HepG2 (cell line): ENCODE results near the gene PRSS3. TPM values are rescaled to one million over a fixed set of nuclear protein-coding genes. Genes with fewer than 3 reads are reported as not detected.
A peak's percentile ranks its signal among the peaks of the same experiment; 100 is the strongest.

Source experiments
- AFF4 ChIP-seq: sonication (generic); formaldehyde crosslinking; IDR thresholded peaks from 2 replicates; pipeline ENCODE4 v1.4.0; 2020; ENCODE audit warnings: missing genetic modification reagents
- EED ChIP-seq: sonication (generic); formaldehyde crosslinking; IDR thresholded peaks from 2 replicates; pipeline ENCODE4 v1.5.0; 2020; ENCODE audit warnings: mild to moderate bottlenecking, missing genetic modification reagents
- GPBP1L1 ChIP-seq: sonication (generic); formaldehyde crosslinking; IDR thresholded peaks from 2 replicates; pipeline ENCODE4 v1.5.0; 2020; ENCODE audit warnings: mild to moderate bottlenecking, missing genetic modification reagents
- HNF1A ChIP-seq, 2 experiments: sonication (generic) in 1 of 2; formaldehyde crosslinking in 1 of 2; IDR thresholded peaks; 2 replicates each; pipeline versions ENCODE4 v1.4.0 to v1.6.1; 2016 to 2020; ENCODE audit warnings: borderline replicate concordance in 1 of 2, low read depth in 1 of 2, mild to moderate bottlenecking in 1 of 2, missing genetic modification reagents in 1 of 2
- KMT2B ChIP-seq: IDR thresholded peaks from 2 replicates; pipeline ENCODE4 v1.6.1; 2016; ENCODE audit warnings: missing genetic modification reagents, missing compliant biosample characterization
- MTERF4 ChIP-seq: sonication (generic); formaldehyde crosslinking; IDR thresholded peaks from 2 replicates; pipeline ENCODE4 v1.8.0; 2023; ENCODE audit warnings: mild to moderate bottlenecking, missing genetic modification reagents
- NKX3-1 ChIP-seq: sonication (generic); formaldehyde crosslinking; IDR thresholded peaks from 2 replicates; pipeline ENCODE4 v1.5.0; 2020; ENCODE audit warnings: missing genetic modification reagents
- POLR2G ChIP-seq: fragments of 200-400 bp; formaldehyde crosslinking; IDR thresholded peaks from 2 replicates; pipeline ENCODE4 v1.6.1; 2018; ENCODE audit warnings: mild to moderate bottlenecking, low read depth, low read length, moderate library complexity
- SMYD3 ChIP-seq: sonication (generic); formaldehyde crosslinking; IDR thresholded peaks from 2 replicates; pipeline ENCODE4 v1.8.1; 2023; ENCODE audit warnings: mild to moderate bottlenecking, missing genetic modification reagents
- ZMYM4 ChIP-seq: sonication (generic); formaldehyde crosslinking; IDR thresholded peaks from 2 replicates; pipeline ENCODE4 v1.8.1; 2023; ENCODE audit warnings: mild to moderate bottlenecking, missing genetic modification reagents
- ZNF101 ChIP-seq: sonication (generic); formaldehyde crosslinking; IDR thresholded peaks from 2 replicates; pipeline ENCODE4 v1.4.0; 2020; ENCODE audit warnings: mild to moderate bottlenecking, low read depth, missing genetic modification reagents, borderline replicate concordance
- ZNF138 ChIP-seq: sonication (generic); formaldehyde crosslinking; IDR thresholded peaks from 2 replicates; pipeline ENCODE4 v1.5.0; 2020; ENCODE audit warnings: mild to moderate bottlenecking, low read depth, missing genetic modification reagents
- ZNF317 ChIP-seq: sonication (generic); formaldehyde crosslinking; IDR thresholded peaks from 2 replicates; pipeline ENCODE4 v1.5.0; 2020; ENCODE audit warnings: mild to moderate bottlenecking, missing genetic modification reagents
- ZNF382 ChIP-seq: sonication (generic); formaldehyde crosslinking; IDR thresholded peaks from 2 replicates; pipeline ENCODE4 v1.5.0; 2020; ENCODE audit warnings: missing genetic modification reagents, mild to moderate bottlenecking, borderline replicate concordance
- ZNF747 ChIP-seq: sonication (generic); formaldehyde crosslinking; IDR thresholded peaks from 2 replicates; pipeline ENCODE4 v1.8.1; 2023; ENCODE audit warnings: missing genetic modification reagents, mild to moderate bottlenecking, borderline replicate concordance
- ZNF782 ChIP-seq: sonication (generic); formaldehyde crosslinking; IDR thresholded peaks from 2 replicates; pipeline ENCODE4 v1.4.0; 2020; ENCODE audit warnings: missing genetic modification reagents, mild to moderate bottlenecking, borderline replicate concordance
- ZNF792 ChIP-seq: IDR thresholded peaks from 2 replicates; pipeline ENCODE4 v1.6.1; 2016
- ZSCAN12 ChIP-seq: sonication (generic); formaldehyde crosslinking; IDR thresholded peaks from 2 replicates; pipeline ENCODE4 v1.9.0; 2021; ENCODE audit warnings: mild to moderate bottlenecking, missing genetic modification reagents
- polyA plus RNA-seq, 8 experiments: library from polyadenylated mRNA; depleted of rRNA in 3 of 8; stranded (reverse) in 7 of 8; unstranded in 1 of 8; fragments of >200 nt; fragmentation: Illumina TruSeq in 4 of 8; extraction: Trizol in 4 of 8; gene quantifications; 2 replicates each; pipeline versions ENCODE4 v1.2.1 to v1.2.3, GENCODE V29; 2011 to 2016; ENCODE audit warnings: low read depth in 4 of 8, missing spikeins in 1 of 8, mixed read lengths in 1 of 8; ENCODE audit not compliant: insufficient read depth in 1 of 8
- total RNA-seq, 5 experiments: library from RNA; depleted of rRNA; stranded (reverse); fragments of >200 nt; fragmentation: Illumina TruSeq; extraction: Trizol; gene quantifications; 2 replicates each; pipeline ENCODE4 v1.2.3, GENCODE V29; 2016; ENCODE audit warnings: low read depth in 1 of 5

Gene PRSS3
- total and polyA plus RNA-seq, 2 of the 13 experiments (the other 11 are each of a cell fraction or from before 2014, with no cell fraction given), result not detected

GRCh38 chr9:33816327-33817252 is 21.2 kb downstream of the PRSS3 start, which contains the start of gene UBE2R2 (continued):
- TF ChIP-seq MTERF4 (CRISPR knock-in tag), result no peak
- no peak; the same call in 1 of the 2 replicates for TF ChIP-seq ZNF782
- peak; percentile 76 for TF ChIP-seq ZNF747
- 0 out of 2 replicates have a peak, but pooled peaks have one; percentile 53 for TF ChIP-seq ZSCAN12 (CRISPR knock-in tag)
- no peak for TF ChIP-seq ZNF382 (CRISPR knock-in tag)
- TF ChIP-seq KMT2B (CRISPR knock-in tag), result peak; percentile 25; the same call in 1 of the 2 replicates
- no peak for TF ChIP-seq ZNF101 (CRISPR knock-in tag)
- no peak for TF ChIP-seq AFF4 (CRISPR knock-in tag)
- TF ChIP-seq NKX3-1 (CRISPR knock-in tag), result peak; percentile 25; the same call in 1 of the 2 replicates
- TF ChIP-seq ZMYM4 (CRISPR knock-in tag), result peak; percentile 46
- no peak for TF ChIP-seq GPBP1L1 (CRISPR knock-in tag)
- peak; percentile 87 for TF ChIP-seq EED (CRISPR knock-in tag)
- no peak for TF ChIP-seq SMYD3
- TF ChIP-seq ZNF792, result no peak
- peak; percentile 44; the same call in 1 of the 2 replicates for TF ChIP-seq ZNF317 (CRISPR knock-in tag)
- TF ChIP-seq ZNF138 (CRISPR knock-in tag), result 0 out of 2 replicates have a peak, but pooled peaks have one; percentile 69
- TF ChIP-seq HNF1A (IDR thresholded peaks at IDR 0.05; ENCODE audit: low read depth), result no peak
- peak; percentile 39; the same call in 1 of the 2 replicates for TF ChIP-seq HNF1A (CRISPR knock-in tag; IDR thresholded peaks at IDR 0.05; ENCODE audit: borderline replicate concordance)
- TF ChIP-seq POLR2G, result peak; percentile 93
